Measurements from ENCODE around the gene BCL2.
"Not testable (repeated sequence)": the region's sequence is repeated elsewhere in the genome, so short reads cannot be mapped to it uniquely, and the experiment has no call there.

BCL2 gene

GRCh38 chr18:63363951-63364350 lies 44.4 kb upstream of the BCL2 start:
- Histone ChIP-seq H3K4me1 (no peaks in the 10 kb centered on the region), H3K36me3 (no peaks in the 10 kb centered on the region), H3K9me3 (no peaks in the 10 kb centered on the region), H3K4me3 (ENCODE audit: low read depth, low read length) (no peak overlapping the region), H3K27me3 (no peaks in the 10 kb centered on the region)
- TF ChIP-seq CTCF (IDR thresholded peaks at IDR 0.05; ENCODE audit: low read depth, low read length), result no peak
- no peak for DNase-seq

GRCh38 chr18:63363420-63363819 lies 43.9 kb upstream of the BCL2 start:
- not testable (repeated sequence) for H3K9me3 ChIP-seq; H3K4me3 ChIP-seq (ENCODE audit: low read depth, low read length); DNase-seq; H3K27me3 ChIP-seq; H3K36me3 ChIP-seq; H3K4me1 ChIP-seq

GRCh38 chr18:63356272-63356896 lies 36.8 kb upstream of the BCL2 start:
- no peaks in the 10 kb centered on the region for H3K9me3 ChIP-seq
- H3K4me3 ChIP-seq (ENCODE audit: low read depth, low read length), result no peak overlapping the region
- no peaks in the 10 kb centered on the region for H3K4me1 ChIP-seq
- no peak for TF ChIP-seq CTCF (IDR thresholded peaks at IDR 0.05; ENCODE audit: low read depth, low read length)
- no peak for DNase-seq
- H3K36me3 ChIP-seq, result no peaks in the 10 kb centered on the region
- H3K27me3 ChIP-seq, result no peaks in the 10 kb centered on the region

GRCh38 chr18:63350230-63350629 lies 30.7 kb upstream of the BCL2 start:
- H3K27me3 ChIP-seq, result no peaks in the 10 kb centered on the region
- no peak overlapping the region for H3K4me3 ChIP-seq (ENCODE audit: low read depth, low read length)
- no peaks in the 10 kb centered on the region for H3K9me3 ChIP-seq
- no peak for TF ChIP-seq CTCF (IDR thresholded peaks at IDR 0.05; ENCODE audit: low read depth, low read length)
- H3K36me3 ChIP-seq, result no peaks in the 10 kb centered on the region
- no peaks in the 10 kb centered on the region for H3K4me1 ChIP-seq
- no peak for DNase-seq

- H3K4me1 ChIP-seq, result no peaks in the 10 kb centered on the region
- no peak for DNase-seq
- H3K36me3 ChIP-seq, result no peaks in the 10 kb centered on the region
- no peaks in the 10 kb centered on the region for H3K9me3 ChIP-seq
- TF ChIP-seq CTCF (IDR thresholded peaks at IDR 0.05; ENCODE audit: low read depth, low read length), result no peak
- H3K4me3 ChIP-seq (ENCODE audit: low read depth, low read length), result no peak overlapping the region
- no peaks in the 10 kb centered on the region for H3K27me3 ChIP-seq
Measured at GRCh38 chr18:63348508-63349136, 29.1 kb upstream of the BCL2 start.

GRCh38 chr18:63346480-63347183 lies 27.1 kb upstream of the BCL2 start:
- no peaks in the 10 kb centered on the region for H3K27me3 ChIP-seq
- DNase-seq, result no peak
- no peaks in the 10 kb centered on the region for H3K4me1 ChIP-seq
- H3K36me3 ChIP-seq, result no peaks in the 10 kb centered on the region
- H3K4me3 ChIP-seq (ENCODE audit: low read depth, low read length), result no peak overlapping the region
- TF ChIP-seq CTCF (IDR thresholded peaks at IDR 0.05; ENCODE audit: low read depth, low read length), result no peak
- H3K9me3 ChIP-seq, result no peaks in the 10 kb centered on the region

Data from BE2C (cell line).